Lung (tissue), 16 donors: Measurements from ENCODE around the gene REEP1. TPM values are rescaled to one million over a fixed set of nuclear protein-coding genes. Genes with fewer than 3 reads are reported as not detected.

Experiments
- ATAC-seq: fragments of 200-7000 bp; cut with Tn5 transposase; one replicate; pipeline ENCODE4 v1.9.1; 2020; ENCODE audit warnings: moderate number of reproducible peaks; ENCODE audit not compliant: insufficient read depth, low FRiP score
- DNase-seq, 3 donors: peaks; one replicate each; pipeline ENCODE4 v3.0.0-alpha.2; 2013 to 2017
- H3K27ac ChIP-seq, 2 donors: one replicate each; pipeline ENCODE4 v1.5.1; 2013; ENCODE audit warnings: mild to moderate bottlenecking in 2 of 2, moderate library complexity in 2 of 2, control low read depth in 1 of 2, inconsistent platforms in 1 of 2, low read depth in 1 of 2, low read length in 1 of 2
- H3K27me3 ChIP-seq, 3 donors: one replicate each; pipeline ENCODE4 v1.5.1; 2013; ENCODE audit warnings: low read length in 2 of 3; ENCODE audit not compliant: control insufficient read depth in 3 of 3, insufficient read depth in 3 of 3
- H3K36me3 ChIP-seq, 4 donors: one replicate each; pipeline ENCODE4 v1.5.1; 2013; ENCODE audit warnings: low read length in 4 of 4, mild to moderate bottlenecking in 1 of 4, moderate library complexity in 1 of 4; ENCODE audit not compliant: control insufficient read depth in 4 of 4, insufficient read depth in 4 of 4
- H3K4me1 ChIP-seq, 5 donors: one replicate each; pipeline ENCODE4 v1.5.1; 2013; ENCODE audit warnings: low read length in 5 of 5, mild to moderate bottlenecking in 2 of 5, moderate library complexity in 1 of 5; ENCODE audit not compliant: control insufficient read depth in 5 of 5, insufficient read depth in 5 of 5
- H3K4me3 ChIP-seq: one replicate; pipeline ENCODE4 v1.5.1; 2013; ENCODE audit warnings: mild to moderate bottlenecking, control low read depth, moderate library complexity
- H3K9ac ChIP-seq, 2 donors: one replicate each; pipeline ENCODE4 v1.5.1; 2013; ENCODE audit warnings: low read length in 2 of 2, control low read depth in 1 of 2; ENCODE audit not compliant: insufficient read depth in 1 of 2
- H3K9me3 ChIP-seq, 4 donors: one replicate each; pipeline ENCODE4 v1.5.1; 2013; ENCODE audit warnings: low read length in 3 of 4, mild to moderate bottlenecking in 1 of 4, moderate library complexity in 1 of 4; ENCODE audit not compliant: control insufficient read depth in 4 of 4, insufficient read depth in 3 of 4
- whole genome bisulfite sequencing, 2 donors: extraction: QIAGEN DNeasy Blood & Tissue Kit; methylation state at CpG; one replicate each; pipeline ENCODE4 v1.1.7; 2013; 5-methylcytosine and 5-hydroxymethylcytosine counted together
- long read RNA-seq, 5 donors: transcript quantifications; one replicate each; lab custom pipeline, GENCODE V29; 2026
- polyA plus RNA-seq, 2 donors: library from polyadenylated mRNA; stranded (reverse); fragments of 200-250 nt; gene quantifications; one replicate each; pipeline ENCODE4 v1.2.1, GENCODE V29; 2013
- total RNA-seq, 2 donors: library from RNA; depleted of rRNA in 1 of 2; stranded (reverse); fragments of >200 nt in 1 of 2; gene quantifications; one replicate each; pipeline ENCODE4 v1.2.1, GENCODE V29; 2014 to 2021
- TF ChIP-seq, protein P1 (sequence below): IDR thresholded peaks from 2 replicates; pipeline ENCODE4 v1.5.1; 2012; ENCODE audit warnings: mild to moderate bottlenecking; ENCODE audit errors: control extremely low read depth, extremely low read depth
- donor health status: control.
- donor health status: control.
- donor health status: Bipolar disorder and iron deficiency.
- donor health status: healthy.
- donor health status: DM: yes; HTN: yes; CAD: no.

Gene REEP1, protein sequence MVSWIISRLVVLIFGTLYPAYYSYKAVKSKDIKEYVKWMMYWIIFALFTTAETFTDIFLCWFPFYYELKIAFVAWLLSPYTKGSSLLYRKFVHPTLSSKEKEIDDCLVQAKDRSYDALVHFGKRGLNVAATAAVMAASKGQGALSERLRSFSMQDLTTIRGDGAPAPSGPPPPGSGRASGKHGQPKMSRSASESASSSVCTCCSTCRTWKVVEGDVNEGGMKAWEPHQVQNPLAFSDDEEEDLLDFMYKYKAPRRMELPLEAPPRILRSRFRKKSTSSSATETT
- total RNA-seq (10 to 100 TPM in 1 of 2 donors, 1 to 10 TPM in 1; 7.7 to 19.7 TPM), polyA plus RNA-seq (1 to 10 TPM; 2.4 to 3.1 TPM)
- long read RNA-seq, donor 1, transcript REEP1-201 (7 exons, 3,857 nt): major isoform, 9 of 9 reads
- long read RNA-seq, donor 1, partial matches to known transcripts: 0 of 9 reads
- long read RNA-seq, donor 1, other reads (novel, unspliced or antisense): 0 of 9 reads
- long read RNA-seq, donor 2, partial matches to known transcripts: 0 of 2 reads
- long read RNA-seq, donor 2, other reads (novel, unspliced or antisense): 0 of 2 reads
- long read RNA-seq, donor 3, partial matches to known transcripts: 0 of 1 reads
- long read RNA-seq, donor 3, other reads (novel, unspliced or antisense): 0 of 1 reads
- long read RNA-seq, donor 4: 0 reads
- long read RNA-seq, donor 5, partial matches to known transcripts: 0 of 4 reads
- long read RNA-seq, donor 5, other reads (novel, unspliced or antisense): 0 of 4 reads

DNA sequence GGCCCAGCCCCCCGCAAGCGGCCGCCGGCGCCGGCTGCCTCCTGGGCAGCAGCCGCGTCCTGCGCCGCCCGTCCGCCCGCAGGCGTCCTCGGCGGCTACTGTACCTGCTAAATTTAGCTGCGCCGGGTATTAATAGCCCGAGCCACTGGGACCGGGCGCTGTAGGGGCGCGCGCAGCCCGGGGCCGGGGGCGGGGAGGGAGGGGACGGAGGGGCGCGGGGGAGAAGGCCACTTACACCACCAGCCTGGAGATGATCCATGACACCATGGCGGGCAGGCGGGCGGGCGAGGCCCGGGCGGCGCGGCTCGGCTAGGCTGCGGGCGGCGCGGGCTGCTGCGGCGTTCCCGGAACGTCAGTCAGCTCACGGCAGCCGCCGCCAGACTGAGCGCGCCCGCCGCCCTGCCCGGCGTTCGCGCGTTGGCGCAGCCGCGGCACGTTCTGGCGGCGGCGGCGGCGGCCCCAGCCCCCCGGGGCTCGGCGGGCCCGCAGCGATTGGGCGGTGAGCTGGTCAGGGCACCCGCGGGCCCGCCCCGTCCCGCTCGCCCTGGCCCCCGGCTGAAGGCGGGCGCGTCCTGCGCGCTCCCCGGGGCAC is at the start of gene REEP1:
TSS of gene REEP1 (minus strand) at position 383 of the 592 bp plus-strand sequence. CDS start at position 267, 116 bp downstream.
- H3K27me3 ChIP-seq: peaks cover 3 to 51% (median 15%) of the 10 kb centered on the region in 3 donors
- peak within 1 kb of the TSS; percentile 43 for H3K4me3 ChIP-seq
- peak; percentile 26 to 52 (median 48) for DNase-seq
- H3K36me3 ChIP-seq: no peaks in the 10 kb centered on the region
- 1% methylated on average over 65 to 87 of the region's 87 CpGs for WGBS, 2 donors
- H3K9ac ChIP-seq: no peak within 1 kb of the TSS
- peaks cover 0 to 17% (median 4%) of the 10 kb centered on the region in 5 donors for H3K4me1 ChIP-seq
- peak; percentile 55 for ATAC-seq
- TF ChIP-seq, protein P1, sequence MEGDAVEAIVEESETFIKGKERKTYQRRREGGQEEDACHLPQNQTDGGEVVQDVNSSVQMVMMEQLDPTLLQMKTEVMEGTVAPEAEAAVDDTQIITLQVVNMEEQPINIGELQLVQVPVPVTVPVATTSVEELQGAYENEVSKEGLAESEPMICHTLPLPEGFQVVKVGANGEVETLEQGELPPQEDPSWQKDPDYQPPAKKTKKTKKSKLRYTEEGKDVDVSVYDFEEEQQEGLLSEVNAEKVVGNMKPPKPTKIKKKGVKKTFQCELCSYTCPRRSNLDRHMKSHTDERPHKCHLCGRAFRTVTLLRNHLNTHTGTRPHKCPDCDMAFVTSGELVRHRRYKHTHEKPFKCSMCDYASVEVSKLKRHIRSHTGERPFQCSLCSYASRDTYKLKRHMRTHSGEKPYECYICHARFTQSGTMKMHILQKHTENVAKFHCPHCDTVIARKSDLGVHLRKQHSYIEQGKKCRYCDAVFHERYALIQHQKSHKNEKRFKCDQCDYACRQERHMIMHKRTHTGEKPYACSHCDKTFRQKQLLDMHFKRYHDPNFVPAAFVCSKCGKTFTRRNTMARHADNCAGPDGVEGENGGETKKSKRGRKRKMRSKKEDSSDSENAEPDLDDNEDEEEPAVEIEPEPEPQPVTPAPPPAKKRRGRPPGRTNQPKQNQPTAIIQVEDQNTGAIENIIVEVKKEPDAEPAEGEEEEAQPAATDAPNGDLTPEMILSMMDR: no peak
- peak within 1 kb of the TSS in 1 of 2 donors; percentile 84 for H3K27ac ChIP-seq
- H3K9me3 ChIP-seq: peaks cover 0 to 7% (median 2%) of the 10 kb centered on the region in 4 donors

GRCh38 chr2:86383844-86384243 is 46.4 kb upstream of the REEP1 start:
- H3K4me3 ChIP-seq: no peak overlapping the region
- ATAC-seq (no peak), DNase-seq (peak; percentile 93 to 99 (median 98))
- H3K27me3 ChIP-seq: no peaks in the 10 kb centered on the region
- TF ChIP-seq, protein P1: no peak
- 36 to 41% methylated on average over 1 of the region's 1 CpG for WGBS, 2 donors
- no peaks in the 10 kb centered on the region for H3K36me3 ChIP-seq
- no peak overlapping the region for H3K27ac ChIP-seq
- H3K4me1 ChIP-seq: peaks cover 0 to 51% (median 15%) of the 10 kb centered on the region in 5 donors
- H3K9me3 ChIP-seq: no peaks in the 10 kb centered on the region
- no peak overlapping the region for H3K9ac ChIP-seq

- Histone ChIP-seq H3K4me3 (no peak overlapping the region), H3K27ac (no peak overlapping the region), H3K9ac (no peak overlapping the region), H3K27me3 (no peaks in the 10 kb centered on the region), H3K9me3 (no peaks in the 10 kb centered on the region), H3K4me1 (peaks cover 0 to 50% (median 15%) of the 10 kb centered on the region in 5 donors), H3K36me3 (no peaks in the 10 kb centered on the region)
- ATAC-seq (no peak), DNase-seq (no peak)
- WGBS, 2 donors: 79 to 82% methylated on average over 2 of the region's 2 CpGs
- TF ChIP-seq, protein P1: no peak
Observed at GRCh38 chr2:86382698-86383097, 45.3 kb upstream of the REEP1 start.
